HCT116 (cell line): Measurements from ENCODE around the gene CORO2A. TPM values are rescaled to one million over a fixed set of nuclear protein-coding genes. Genes with fewer than 3 reads are reported as not detected.

Experiments used
- ATAC-seq: fragments of 200-7000 bp; cut with Tn5 transposase; 2 replicates; pipeline ENCODE4 v1.9.1; 2020; ENCODE audit warnings: mild to moderate bottlenecking, moderate library complexity
- BruUV-seq: library from RNA; stranded (reverse); fragments of 400-500 nt; replicated peaks from 2 replicates; lab custom pipeline; 2021; lab: Mats Ljungman, UMichigan
- CTCF ChIA-PET: fragments of 300-600 bp; sonication (Branson Sonifier 250); formaldehyde crosslinking; loops from one replicate; lab custom pipeline; 2021; ENCODE audit warnings: antibody characterized with exemption; lab: Charles Lee
- POLR2A ChIA-PET: fragments of 300-600, 350-600 bp; sonication (Branson Sonifier 250); formaldehyde crosslinking; loops from one replicate; lab custom pipeline; 2021; ENCODE audit warnings: antibody characterized with exemption; lab: Charles Lee
- RAD21 ChIA-PET, 2 experiments: fragments of 300-600 bp; sonication (Branson Sonifier 250); formaldehyde crosslinking; loops; one replicate each; lab custom pipeline; 2023; ENCODE audit warnings: low total read pairs in 2 of 2; ENCODE audit not compliant: uncharacterized antibody in 2 of 2, unreplicated experiment in 2 of 2, low non-redundant PET in 1 of 2; lab: Charles Lee
- DNase-seq: peaks from one replicate; pipeline ENCODE4 v3.0.0-alpha.2; 2010; ENCODE audit warnings: low read depth, low spot score
- H2AFZ ChIP-seq: fragments of 200-600 bp; shearing (Covaris generic), sonication (generic); 2 replicates; pipeline ENCODE4 v1.6.1; 2017; ENCODE audit warnings: low read depth, mixed run types, mixed read lengths, antibody characterized with exemption, low read length; ENCODE audit not compliant: poor library complexity, severe bottlenecking
- H3K27ac ChIP-seq: 2 replicates; pipeline ENCODE4 v1.5.1; 2012; ENCODE audit warnings: low read depth, low read length
- H3K27me3 ChIP-seq: fragments of 200-600 bp; sonication (generic); 2 replicates; pipeline ENCODE4 v1.6.1; 2016; ENCODE audit warnings: mixed run types, low read length, mixed read lengths; ENCODE audit not compliant: insufficient read depth
- H3K36me3 ChIP-seq, 2 experiments: fragments of 200-500 bp in 1 of 2; fragments of 200-600 bp in 1 of 2; sonication (Bioruptor generic) in 1 of 2; sonication (generic) in 1 of 2; 2 replicates each; pipeline versions ENCODE4 v1.5.1 to v1.6.1; 2014 to 2016; ENCODE audit warnings: low read length in 2 of 2, inconsistent platforms in 1 of 2, mixed read lengths in 1 of 2, mixed run types in 1 of 2; ENCODE audit not compliant: insufficient read depth in 2 of 2, control insufficient read depth in 1 of 2
- H3K4me1 ChIP-seq, 2 experiments: fragments of 200-600 bp in 1 of 2; sonication (generic) in 1 of 2; 2 replicates each; pipeline versions ENCODE4 v1.5.1 to v1.6.1; 2012 to 2017; ENCODE audit warnings: low read length in 2 of 2, inconsistent platforms in 1 of 2, mild to moderate bottlenecking in 1 of 2, mixed read lengths in 1 of 2, mixed run types in 1 of 2, moderate library complexity in 1 of 2; ENCODE audit not compliant: insufficient read depth in 2 of 2, control insufficient read depth in 1 of 2
- H3K4me2 ChIP-seq: fragments of 200-600 bp; sonication (generic); 2 replicates; pipeline ENCODE4 v1.6.1; 2017; ENCODE audit warnings: mixed run types, low read length, mixed read lengths
- H3K4me3 ChIP-seq, 2 experiments: fragments of 200-600 bp in 1 of 2; sonication (generic) in 1 of 2; replicated peaks in 1 of 2; 2 replicates each; pipeline ENCODE4 v1.5.1; 2011 to 2016; ENCODE audit warnings: low read length in 2 of 2, control low read depth in 1 of 2, low read depth in 1 of 2, mild to moderate bottlenecking in 1 of 2, mixed read lengths in 1 of 2, mixed run types in 1 of 2
- H3K79me2 ChIP-seq: fragments of 200-600 bp; sonication (generic); 2 replicates; pipeline ENCODE4 v1.6.1; 2017; ENCODE audit warnings: mild to moderate bottlenecking, mixed run types, low read length, moderate library complexity, mixed read lengths; ENCODE audit not compliant: insufficient read depth
- H3K9ac ChIP-seq: fragments of 200-600 bp; sonication (generic); 2 replicates; pipeline ENCODE4 v1.6.1; 2016; ENCODE audit warnings: low read length, mixed read lengths
- H3K9me2 ChIP-seq: fragments of 200-600 bp; sonication (generic), shearing (Covaris generic); 2 replicates; pipeline ENCODE4 v1.6.1; 2017; ENCODE audit warnings: mixed run types, mild to moderate bottlenecking, moderate library complexity; ENCODE audit not compliant: insufficient read depth
- H3K9me3 ChIP-seq, 2 experiments: fragments of 200-500 bp in 1 of 2; fragments of 200-600 bp in 1 of 2; sonication (Bioruptor generic) in 1 of 2; sonication (generic) in 1 of 2; 2 replicates each; pipeline ENCODE4 v1.6.1; 2014 to 2017; ENCODE audit warnings: low read length in 2 of 2, mixed read lengths in 2 of 2, inconsistent platforms in 1 of 2, low read depth in 1 of 2, mild to moderate bottlenecking in 1 of 2, mixed run types in 1 of 2, moderate library complexity in 1 of 2; ENCODE audit not compliant: control insufficient read depth in 1 of 2, insufficient read depth in 1 of 2
- H4K20me1 ChIP-seq: fragments of 200-600 bp; sonication (generic), shearing (Covaris generic); 2 replicates; pipeline ENCODE4 v1.6.1; 2017; ENCODE audit warnings: mixed run types, mild to moderate bottlenecking, moderate library complexity; ENCODE audit not compliant: insufficient read depth
- ATF3 ChIP-seq: IDR thresholded peaks from 2 replicates; pipeline ENCODE4 v1.6.1; 2012
- CEBPB ChIP-seq: IDR thresholded peaks from 2 replicates; pipeline ENCODE4 v1.6.1; 2012; ENCODE audit warnings: low read depth
- CTCF ChIP-seq, 3 experiments: fragments of 200-600 bp in 1 of 3; sonication (generic) in 1 of 3; IDR thresholded peaks in 2 of 3; conservative IDR thresholded peaks in 1 of 3; 2 replicates each; pipeline ENCODE4 v1.5.1; 2012 to 2017; ENCODE audit warnings: low read depth in 2 of 3, low read length in 2 of 3, antibody characterized with exemption in 1 of 3, borderline replicate concordance in 1 of 3, control low read depth in 1 of 3, mild to moderate bottlenecking in 1 of 3, mixed read lengths in 1 of 3, mixed run types in 1 of 3, moderate library complexity in 1 of 3; ENCODE audit not compliant: insufficient read depth in 1 of 3
- FOSL1 ChIP-seq: IDR thresholded peaks from 2 replicates; pipeline ENCODE4 v1.6.1; 2012; ENCODE audit warnings: low read depth
- SIN3A ChIP-seq: IDR thresholded peaks from 2 replicates; pipeline ENCODE4 v1.6.1; 2012; ENCODE audit warnings: low read depth
- ZFX ChIP-seq: fragments of 450-650 bp; IDR thresholded peaks from 2 replicates; pipeline ENCODE4 v1.6.1; 2017
- intact Hi-C: fragments of 100-400 bp; cut with micrococcal nuclease; formaldehyde crosslinking; loops from 2 replicates; pipeline ENCODE4 v1.10.0; 2022
- total RNA-seq: library from RNA; stranded (reverse); gene quantifications from one replicate; pipeline ENCODE4 v1.2.1, GENCODE V29; 2021; ENCODE audit not compliant: unreplicated experiment

CORO2A gene
- total RNA-seq, 1 experiment from 2014 or later = 5.7 TPM

DNA sequence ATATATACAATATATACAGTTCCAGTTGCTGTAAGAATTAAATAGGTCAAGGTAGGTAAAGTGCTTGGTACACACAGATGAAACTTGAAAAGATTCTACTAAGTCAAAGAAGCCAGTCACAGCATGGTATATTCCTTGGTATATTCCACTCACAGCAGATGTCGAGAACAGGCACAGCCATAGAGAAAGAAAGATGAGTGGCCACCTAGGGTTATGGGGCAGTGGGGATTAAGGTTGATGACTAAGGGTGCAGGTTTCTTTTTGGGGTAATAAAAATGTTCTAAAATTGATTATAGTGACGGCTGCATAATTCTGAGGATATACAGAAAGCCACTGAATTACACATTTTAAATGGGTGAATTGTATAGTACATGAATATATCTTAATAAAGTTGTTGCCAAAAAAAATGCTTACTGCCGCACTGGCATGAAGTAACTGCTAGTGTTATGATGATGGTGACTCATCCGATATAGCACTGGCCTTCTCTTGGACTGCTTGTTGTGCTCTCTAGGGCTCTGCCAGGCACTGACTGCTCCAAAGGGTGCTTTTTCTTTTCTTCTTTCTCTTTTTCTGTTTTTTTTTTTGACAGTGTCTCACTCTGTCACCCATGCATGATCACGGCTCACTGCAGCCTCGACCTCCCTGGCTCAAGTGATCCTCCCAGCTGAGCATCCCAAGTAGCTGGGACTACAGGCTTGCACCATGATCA is 39.5 kb upstream of the CORO2A start:
- TF ChIP-seq CEBPB = no peak
- no peak for TF ChIP-seq ATF3
- 0 out of 2 replicates have a peak, but pooled peaks have one; percentile 23 for TF ChIP-seq FOSL1
- TF ChIP-seq, all 23 proteins: peak for 1
- BruUV-seq = no TSS peak
- ATAC-seq (peak; percentile 80), DNase-seq (no peak)
- H3K9me3 ChIP-seq = no peaks in the 10 kb centered on the region
- H3K79me2 ChIP-seq = no peaks in the 10 kb centered on the region
- ChIA-PET POLR2A (no interaction called here), CTCF (no interaction called here), RAD21 (no interaction called here)
- H3K9me2 ChIP-seq = no peaks in the 10 kb centered on the region
- intact Hi-C loops = no loop called here
- H3K27ac ChIP-seq = no peak overlapping the region
- no peak overlapping the region for H3K4me3 ChIP-seq
- peaks cover 5 to 15% of the 10 kb centered on the region in 2 experiments; a peak in 3 of 4 replicates for H3K4me1 ChIP-seq
- no peaks in the 10 kb centered on the region for H3K27me3 ChIP-seq
- H4K20me1 ChIP-seq = no peaks in the 10 kb centered on the region
- no peak overlapping the region for H3K9ac ChIP-seq
- H3K4me2 ChIP-seq = peak overlapping the region; percentile 44
- 0 out of 4 replicates have a peak, but pooled peaks cover 2 to 5% of the 10 kb centered on the region in 2 experiments for H3K36me3 ChIP-seq
- no peak overlapping the region for H2AFZ ChIP-seq

DNA sequence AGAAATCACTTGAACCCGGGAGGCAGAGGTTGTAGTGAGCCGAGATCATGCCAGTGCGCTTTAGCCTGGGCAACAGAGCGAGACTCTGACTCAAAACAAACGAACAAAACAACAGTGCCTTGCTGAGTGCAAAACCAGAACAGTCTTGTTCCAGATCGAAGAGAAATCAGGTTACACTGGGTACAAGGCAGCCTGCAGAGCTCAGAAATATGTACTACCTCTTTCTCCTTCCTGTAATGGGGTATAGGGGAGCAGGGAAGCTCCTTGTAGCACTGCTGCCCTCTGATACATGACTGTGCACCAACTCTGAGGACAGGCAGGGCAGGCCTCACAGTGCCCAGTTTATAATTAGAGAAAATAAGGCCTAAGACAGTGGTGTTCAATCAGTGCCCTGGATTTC is 38.4 kb upstream of the CORO2A start:
- no peaks in the 10 kb centered on the region for H3K9me2 ChIP-seq
- H3K4me2 ChIP-seq = no peak overlapping the region
- H3K27ac ChIP-seq = no peak overlapping the region
- TF ChIP-seq CEBPB = no peak
- TF ChIP-seq FOSL1 = no peak
- no peak for TF ChIP-seq CTCF (IDR thresholded peaks at IDR 0.05 in 2 of 3, conservative IDR thresholded peaks at IDR 0.05 in 1 of 3; ENCODE audit: borderline replicate concordance in 1 of 3, insufficient read depth in 1 of 3, low read depth in 2 of 3, low read length in 2 of 3)
- TF ChIP-seq ZFX = no peak
- TF ChIP-seq SIN3A = no peak
- TF ChIP-seq, all 23 proteins: peak for 0
- ChIA-PET POLR2A (no interaction called here), RAD21 (no interaction called here), CTCF (no interaction called here)
- intact Hi-C loops = no loop called here
- Histone ChIP-seq H4K20me1 (no peaks in the 10 kb centered on the region), H3K9me3 (no peaks in the 10 kb centered on the region), H2AFZ (no peak overlapping the region), H3K36me3 (0 out of 4 replicates have a peak, but pooled peaks cover 2 to 5% of the 10 kb centered on the region in 2 experiments), H3K9ac (no peak overlapping the region), H3K4me3 (no peak overlapping the region), H3K79me2 (no peaks in the 10 kb centered on the region), H3K27me3 (no peaks in the 10 kb centered on the region), H3K4me1 (peaks cover 5 to 15% of the 10 kb centered on the region in 2 experiments; a peak in 3 of 4 replicates)
- DNase-seq = no peak
- no peak for ATAC-seq
- BruUV-seq = no TSS peak
